HG03558 (cell line): Measurements from ENCODE around the gene UBQLN2.
"Not testable (repeated sequence)": the region's sequence is repeated elsewhere in the genome, so short reads cannot be mapped to it uniquely, and the experiment has no call there.

ENCODE experiments used
- ATAC-seq: cut with Tn5 transposase; IDR thresholded peaks from one replicate; pipeline ENCODE4 v1.9.1; 2021; ENCODE audit warnings: moderate number of reproducible peaks; ENCODE audit not compliant: unreplicated experiment; ENCODE audit errors: extremely low read depth

UBQLN2 gene

GRCh38 chrX:56563231-56564161 is at the start of gene UBQLN2:
Gene UBQLN2, plus strand, starts transcription at chrX:56563627. Its CDS starts 247 bp downstream, at chrX:56563874.
- ATAC-seq, result peak; percentile 33

DNA sequence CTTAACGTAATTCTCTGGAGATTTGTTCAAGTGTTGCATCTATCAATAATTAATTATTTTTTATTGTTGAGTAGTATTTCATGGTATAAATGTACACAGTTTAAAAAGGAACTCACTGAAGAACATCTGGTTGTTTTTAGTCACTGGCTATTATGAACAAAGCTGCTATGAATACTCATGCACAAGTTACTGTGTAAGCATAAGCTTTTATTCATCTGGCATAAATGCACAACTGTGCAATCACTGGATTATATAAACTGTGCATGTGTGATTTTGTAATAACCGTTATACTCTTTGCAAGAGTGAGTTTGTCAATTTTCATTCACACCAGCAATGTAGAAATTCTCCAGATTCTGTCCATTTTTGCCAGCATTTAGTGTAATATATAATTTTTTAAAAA is 43.8 kb upstream of the UBQLN2 start:
- ATAC-seq, result no peak

DNA sequence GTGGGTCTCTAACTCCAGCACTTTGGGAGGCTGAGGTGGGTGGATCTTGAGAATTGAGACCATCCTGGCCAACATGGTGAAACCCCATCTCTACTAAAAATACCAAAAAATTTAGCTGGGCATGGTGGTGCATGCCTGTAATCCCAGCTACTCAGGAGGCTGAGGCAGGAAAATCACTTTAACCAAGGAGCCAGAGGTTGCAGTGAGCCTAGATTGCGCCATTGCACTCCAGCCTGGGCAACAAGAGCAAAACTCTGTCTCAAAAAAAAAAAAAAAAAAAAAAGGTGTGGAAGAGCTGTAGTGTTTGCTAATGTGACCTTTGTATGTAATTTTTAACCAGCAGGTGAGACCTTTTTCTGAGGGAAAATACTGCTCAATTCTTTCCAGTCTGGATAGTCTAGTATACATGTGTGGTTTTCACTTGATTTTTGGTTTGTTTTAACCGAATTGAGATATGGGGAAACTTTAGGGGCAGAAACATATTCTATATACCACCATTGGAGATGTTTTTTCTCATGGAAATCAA is 33.9 kb upstream of the UBQLN2 start:
- not testable (repeated sequence) for ATAC-seq

DNA sequence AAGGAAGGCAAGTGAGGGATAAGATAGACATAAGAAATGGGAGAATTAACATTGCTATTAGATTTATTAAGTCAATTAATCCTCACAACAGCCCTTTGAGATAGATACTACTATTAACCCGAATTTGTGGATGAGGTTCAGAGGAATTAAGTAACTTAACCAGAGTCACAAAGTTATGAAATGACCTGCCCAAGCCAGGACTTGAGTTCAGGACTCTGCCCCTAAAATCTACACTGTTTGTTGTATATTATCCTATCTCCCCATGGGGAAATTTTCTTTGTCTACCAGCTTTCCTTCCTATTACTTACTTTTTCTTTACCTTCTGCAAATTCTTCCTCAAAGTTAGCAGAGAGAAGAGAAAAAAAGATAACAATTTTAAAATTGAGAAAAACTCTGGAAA is 33.4 kb upstream of the UBQLN2 start:
- no peak for ATAC-seq

DNA sequence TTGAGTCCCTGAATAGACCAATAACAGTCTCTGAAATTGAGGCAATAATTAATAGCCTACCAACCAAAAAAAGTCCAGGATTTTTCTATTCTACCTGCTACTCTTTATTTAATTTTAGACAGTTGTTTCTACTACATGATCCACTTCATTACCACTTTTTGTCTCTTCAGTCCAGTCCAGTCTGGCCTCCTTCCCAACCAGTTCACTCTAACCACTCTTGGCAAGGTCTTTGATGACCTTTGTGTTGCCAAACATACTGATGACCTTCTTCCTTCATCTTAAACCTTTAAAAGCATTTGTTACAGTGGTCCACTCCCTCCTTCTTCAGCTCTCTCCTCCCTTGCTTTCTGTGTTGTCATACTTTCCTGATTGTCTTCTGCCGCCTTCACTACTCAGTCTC is 12.8 kb upstream of the UBQLN2 start:
- no peak for ATAC-seq

DNA sequence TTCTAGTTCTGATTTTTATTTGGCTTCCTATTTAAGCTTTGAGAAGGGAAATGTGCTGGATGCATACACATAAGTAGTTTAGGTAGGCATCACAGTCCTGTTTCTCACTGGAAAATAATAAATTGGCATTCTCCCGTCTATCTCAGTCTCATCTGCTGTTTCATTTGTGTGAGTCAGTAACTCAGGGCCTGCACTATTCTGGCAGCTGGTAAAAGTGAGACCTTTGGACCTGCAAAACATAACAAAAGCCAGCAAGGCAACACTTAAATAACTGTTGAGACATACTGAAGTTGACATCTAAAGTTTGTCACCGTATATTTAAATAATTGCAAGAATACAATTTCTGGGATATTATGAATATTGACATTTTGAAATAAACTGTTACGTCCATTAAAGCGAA is 8.6 kb upstream of the UBQLN2 start:
- no peak for ATAC-seq

- ATAC-seq, result no peak
These were observed 6.0 kb upstream of the UBQLN2 start for GRCh38 chrX:56557376-56557929.

DNA sequence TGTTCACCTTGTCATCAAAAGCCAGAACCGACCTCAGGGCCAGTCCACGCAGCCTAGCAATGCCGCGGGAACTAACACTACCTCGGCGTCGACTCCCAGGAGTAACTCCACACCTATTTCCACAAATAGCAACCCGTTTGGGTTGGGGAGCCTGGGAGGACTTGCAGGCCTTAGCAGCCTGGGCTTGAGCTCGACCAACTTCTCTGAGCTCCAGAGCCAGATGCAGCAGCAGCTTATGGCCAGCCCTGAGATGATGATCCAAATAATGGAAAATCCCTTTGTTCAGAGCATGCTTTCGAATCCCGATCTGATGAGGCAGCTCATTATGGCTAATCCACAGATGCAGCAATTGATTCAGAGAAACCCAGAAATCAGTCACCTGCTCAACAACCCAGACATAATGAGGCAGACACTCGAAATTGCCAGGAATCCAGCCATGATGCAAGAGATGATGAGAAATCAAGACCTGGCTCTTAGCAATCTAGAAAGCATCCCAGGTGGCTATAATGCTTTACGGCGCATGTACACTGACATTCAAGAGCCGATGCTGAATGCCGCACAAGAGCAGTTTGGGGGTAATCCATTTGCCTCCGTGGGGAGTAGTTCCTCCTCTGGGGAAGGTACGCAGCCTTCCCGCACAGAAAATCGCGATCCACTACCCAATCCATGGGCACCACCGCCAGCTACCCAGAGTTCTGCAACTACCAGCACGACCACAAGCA is 898 bp downstream of the UBQLN2 start:
- no peak for ATAC-seq

DNA sequence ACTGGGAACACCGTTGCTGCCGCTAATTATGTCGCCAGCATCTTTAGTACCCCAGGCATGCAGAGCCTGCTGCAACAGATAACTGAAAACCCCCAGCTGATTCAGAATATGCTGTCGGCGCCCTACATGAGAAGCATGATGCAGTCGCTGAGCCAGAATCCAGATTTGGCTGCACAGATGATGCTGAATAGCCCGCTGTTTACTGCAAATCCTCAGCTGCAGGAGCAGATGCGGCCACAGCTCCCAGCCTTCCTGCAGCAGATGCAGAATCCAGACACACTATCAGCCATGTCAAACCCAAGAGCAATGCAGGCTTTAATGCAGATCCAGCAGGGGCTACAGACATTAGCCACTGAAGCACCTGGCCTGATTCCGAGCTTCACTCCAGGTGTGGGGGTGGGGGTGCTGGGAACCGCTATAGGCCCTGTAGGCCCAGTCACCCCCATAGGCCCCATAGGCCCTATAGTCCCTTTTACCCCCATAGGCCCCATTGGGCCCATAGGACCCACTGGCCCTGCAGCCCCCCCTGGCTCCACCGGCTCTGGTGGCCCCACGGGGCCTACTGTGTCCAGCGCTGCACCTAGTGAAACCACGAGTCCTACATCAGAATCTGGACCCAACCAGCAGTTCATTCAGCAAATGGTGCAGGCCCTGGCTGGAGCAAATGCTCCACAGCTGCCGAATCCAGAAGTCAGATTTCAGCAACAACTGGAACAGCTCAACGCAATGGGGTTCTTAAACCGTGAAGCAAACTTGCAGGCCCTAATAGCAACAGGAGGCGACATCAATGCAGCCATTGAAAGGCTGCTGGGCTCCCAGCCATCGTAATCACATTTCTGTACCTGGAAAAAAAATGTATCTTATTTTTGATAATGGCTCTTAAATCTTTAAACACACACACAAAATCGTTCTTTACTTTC is 1.8 kb downstream of the UBQLN2 start:
- ATAC-seq, result no peak

DNA sequence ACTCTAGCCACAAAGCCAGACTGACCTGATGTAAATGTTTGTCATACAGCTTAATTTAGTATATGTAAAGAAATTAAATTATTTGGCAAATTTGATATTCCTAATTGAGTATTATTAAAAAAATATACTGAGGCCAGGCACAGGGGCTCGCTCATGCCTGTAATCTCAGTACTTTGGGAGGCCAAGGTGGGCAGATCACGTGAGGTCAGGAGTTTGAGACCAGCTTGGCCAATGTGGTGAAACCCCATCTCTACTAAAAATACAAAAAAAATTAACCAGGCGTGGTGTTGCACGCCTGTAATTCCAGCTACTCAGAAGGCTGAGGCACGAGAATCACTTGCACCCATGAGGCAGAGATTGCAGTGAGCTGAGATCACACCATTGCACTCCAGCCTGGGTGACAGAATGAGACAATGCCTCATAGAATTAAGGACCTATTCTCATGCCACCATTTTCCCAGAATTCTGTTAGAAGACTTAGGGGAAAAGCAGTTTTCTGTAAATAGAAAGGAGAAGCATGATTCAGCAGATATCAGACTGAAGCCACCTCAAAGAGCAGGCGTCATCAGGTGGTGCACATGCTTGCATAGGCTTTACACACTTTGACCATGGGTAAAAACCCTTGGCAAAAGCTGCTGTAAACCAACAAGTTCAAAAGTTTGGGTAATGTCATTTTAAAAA is 6.1 kb downstream of the UBQLN2 start:
- ATAC-seq, result no peak

GRCh38 chrX:56572975-56573374 is 9.5 kb downstream of the UBQLN2 start:
- ATAC-seq, result no peak

- ATAC-seq, result no peak
These were observed 11.4 kb downstream of the UBQLN2 start for GRCh38 chrX:56574861-56575260.

- ATAC-seq, result no peak
These were observed 13.3 kb downstream of the UBQLN2 start for GRCh38 chrX:56576721-56577120.

GRCh38 chrX:56588397-56589188 is 25.2 kb downstream of the UBQLN2 start:
- no peak for ATAC-seq

GRCh38 chrX:56591830-56592229 is 28.4 kb downstream of the UBQLN2 start:
- ATAC-seq, result not testable (repeated sequence)

- ATAC-seq, result no peak
These were observed 36.7 kb downstream of the UBQLN2 start for GRCh38 chrX:56600141-56600540.

- no peak for ATAC-seq
These were observed 37.6 kb downstream of the UBQLN2 start for GRCh38 chrX:56600987-56601386.

- no peak for ATAC-seq
These were observed 51.9 kb downstream of the UBQLN2 start for GRCh38 chrX:56615282-56615681.
